Measurements from ENCODE around the gene SLC39A11. TPM values are rescaled to one million over a fixed set of nuclear protein-coding genes. Genes with fewer than 3 reads are reported as not detected.
A peak's percentile ranks its signal among the peaks of the same experiment; 100 is the strongest.

SLC39A11 gene
- total and polyA plus RNA-seq, 2 of the 13 experiments (the other 11 are each of a cell fraction or from before 2014, with no cell fraction given): 17.2 to 31.5 TPM

GRCh38 chr17:73011016-73011486 is 81.4 kb downstream of the SLC39A11 start (continued):
- TF ChIP-seq GLMP (CRISPR knock-in tag; IDR thresholded peaks at IDR 0.05; ENCODE audit: borderline replicate concordance) (no peak), HINFP (CRISPR knock-in tag; IDR thresholded peaks at IDR 0.05; ENCODE audit: low read depth) (0 out of 2 replicates have a peak, but pooled peaks have one; percentile 31), CHD2 (IDR thresholded peaks at IDR 0.05; ENCODE audit: low read depth, low read length) (no peak)

DNA sequence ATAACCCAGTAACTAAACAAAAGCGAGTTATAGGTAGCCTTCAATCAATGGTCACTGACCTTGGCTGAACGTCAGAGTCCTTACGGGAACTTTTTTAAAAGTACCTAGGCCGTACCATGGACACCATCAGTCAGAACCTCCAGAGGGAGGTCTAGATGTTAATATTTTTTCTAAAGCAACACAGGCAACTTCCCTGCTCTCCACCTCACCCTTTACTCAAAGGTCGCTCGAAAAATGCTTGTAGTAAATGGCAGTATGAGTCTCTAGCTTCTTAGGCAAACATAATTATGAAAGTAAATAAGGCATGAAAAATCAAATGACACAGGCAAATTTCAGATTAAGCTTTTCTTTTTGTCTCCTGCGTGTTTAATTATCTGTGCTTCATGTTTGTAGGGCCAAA is 82.1 kb downstream of the SLC39A11 start:
- BruUV-seq (replicated peaks): no TSS peak
- Histone ChIP-seq H3K9ac (ENCODE audit: insufficient read depth, low read depth, low read length) (peak overlapping the region; percentile 14; the same call in 1 of the 2 replicates), H3K27me3 (ENCODE audit: control insufficient read depth in 1 of 2, insufficient read depth in 2 of 2, low read length in 2 of 2) (no peaks in the 10 kb centered on the region), H3K9me3 (ENCODE audit: low read length) (no peaks in the 10 kb centered on the region), H3K4me1 (ENCODE audit: insufficient read depth, low read length) (peaks cover 19% of the 10 kb centered on the region), H4K20me1 (ENCODE audit: insufficient read depth, low read length) (no peaks in the 10 kb centered on the region), H3K79me2 (ENCODE audit: insufficient read depth, low read length) (no peaks in the 10 kb centered on the region), H3K27ac (ENCODE audit: extremely low read length, insufficient read depth, low read length) (no peak overlapping the region), H3K4me3 (replicated peaks in 1 of 3; ENCODE audit: insufficient read depth in 1 of 3, low read depth in 2 of 3, low read length in 3 of 3) (peak overlapping the region; percentile 18 to 55 (median 32); a peak in 4 of 6 replicates), H2AFZ (ENCODE audit: low read length) (no peak overlapping the region), H3K36me3 (replicated peaks in 1 of 2; ENCODE audit: control insufficient read depth in 1 of 2, insufficient read depth in 2 of 2, low read length in 2 of 2) (no peaks in the 10 kb centered on the region), H3K4me2 (ENCODE audit: low read depth, low read length) (peak overlapping the region; percentile 77)
- peak; percentile 47 for DNase-seq (ENCODE audit: low spot score)
- no peak for FAIRE-seq
- ChIA-PET CTCF (ENCODE audit: low intra/inter-chr PET ratio, low total read pairs) (no interaction called here), POLR2A (no interaction called here)
- WGBS (ENCODE audit: low lambda C conversion rate): 24% methylated on average over 7 of the region's 7 CpGs
- in situ Hi-C loops (cut with HindIII; ENCODE audit: extremely low pct_ligation_motif_present, low pct_unique_long_range_greater_than_20kb): no loop called here
- peak; percentile 75 for ATAC-seq
- TF ChIP-seq ISL2 (CRISPR knock-in tag; IDR thresholded peaks at IDR 0.05) (0 out of 2 replicates have a peak, but pooled peaks have one; percentile 18), ZSCAN9 (CRISPR knock-in tag; IDR thresholded peaks at IDR 0.05; ENCODE audit: borderline replicate concordance) (no peak), HMG20A (CRISPR knock-in tag; IDR thresholded peaks at IDR 0.05; ENCODE audit: borderline replicate concordance) (0 out of 2 replicates have a peak, but pooled peaks have one; percentile 10), GATAD2A (CRISPR knock-in tag; IDR thresholded peaks at IDR 0.05) (0 out of 2 replicates have a peak, but pooled peaks have one; percentile 19), SALL1 (CRISPR knock-in tag; IDR thresholded peaks at IDR 0.05) (0 out of 2 replicates have a peak, but pooled peaks have one; percentile 9), ZBTB42 (CRISPR knock-in tag; IDR thresholded peaks at IDR 0.05) (no peak), FOXA1 (IDR thresholded peaks at IDR 0.05) (no peak), FOXA1 (CRISPR knock-in tag; IDR thresholded peaks at IDR 0.05) (0 out of 2 replicates have a peak, but pooled peaks have one; percentile 17), ZNF678 (CRISPR knock-in tag; IDR thresholded peaks at IDR 0.05) (no peak)
- intact Hi-C loops (cut with micrococcal nuclease; ENCODE audit: unreplicated experiment): loop anchor here (1.0 to 10.0 kb wide), 3 partner anchors 80 to 144 kb away; no protein-coding TSS in a partner anchor

Data from HepG2 (cell line).